Skin of body (tissue), 2 donors: ENCODE results near the gene FOXD4L4. TPM values are rescaled to one million over a fixed set of nuclear protein-coding genes. Genes with fewer than 3 reads are reported as not detected.
"Not testable (repeated sequence)": the region's sequence is repeated elsewhere in the genome, so short reads cannot be mapped to it uniquely, and the experiment has no call there.

Experiments used
- DNase-seq: peaks from one replicate; lab custom pipeline; 2025; lab: John Stamatoyannopoulos, UW
- total RNA-seq: library from RNA; depleted of rRNA; stranded (reverse); fragments of >200 nt; gene quantifications from one replicate; pipeline ENCODE4 v1.2.3, GENCODE V29; 2014

FOXD4L4 gene
- total RNA-seq, result 0.20 TPM

DNA sequence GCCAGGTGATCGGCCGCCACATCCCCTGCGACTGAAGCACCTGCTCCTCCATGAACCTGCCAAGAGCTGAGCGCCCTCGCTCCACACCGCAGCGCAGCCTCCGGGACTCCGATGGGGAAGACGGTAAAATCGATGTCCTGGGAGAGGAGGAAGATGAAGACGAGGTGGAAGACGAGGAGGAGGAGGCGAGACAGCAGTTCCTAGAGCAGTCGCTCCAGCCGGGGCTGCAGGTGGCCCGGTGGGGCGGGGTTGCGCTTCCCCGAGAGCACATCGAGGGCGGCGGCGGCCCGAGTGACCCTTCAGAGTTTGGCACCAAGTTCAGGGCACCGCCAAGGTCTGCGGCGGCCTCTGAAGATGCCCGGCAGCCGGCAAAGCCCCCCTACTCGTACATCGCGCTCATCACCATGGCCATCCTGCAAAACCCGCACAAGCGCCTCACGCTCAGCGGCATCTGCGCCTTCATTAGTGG lies at the start of gene FOXD4L4:
FOXD4L4 (plus strand) TSS at position 51 of the 469 bp plus-strand sequence; CDS start at position 51, 0 bp downstream.
- DNase-seq, result not testable (repeated sequence)

DNA sequence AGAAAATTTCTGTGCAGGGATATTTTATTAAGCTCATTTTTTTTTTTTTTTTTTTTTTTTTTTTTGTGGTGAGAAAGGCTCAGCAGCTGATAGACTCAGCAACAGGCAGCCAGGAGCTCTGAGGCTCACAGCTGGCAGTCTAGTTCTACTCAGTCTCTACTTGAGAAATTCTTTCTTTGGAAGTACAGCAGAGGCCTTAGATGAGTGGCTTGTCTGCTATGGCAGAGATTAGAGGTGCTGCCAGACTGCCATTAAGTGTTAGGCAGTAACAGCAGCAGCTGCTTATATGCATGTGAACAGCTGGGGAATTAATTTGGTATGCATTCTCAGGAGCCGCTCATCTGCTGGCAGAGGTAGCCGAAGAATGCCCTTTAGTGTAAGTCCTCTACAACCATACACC lies 33.4 kb upstream of the FOXD4L4 start:
- not testable (repeated sequence) for DNase-seq

DNA sequence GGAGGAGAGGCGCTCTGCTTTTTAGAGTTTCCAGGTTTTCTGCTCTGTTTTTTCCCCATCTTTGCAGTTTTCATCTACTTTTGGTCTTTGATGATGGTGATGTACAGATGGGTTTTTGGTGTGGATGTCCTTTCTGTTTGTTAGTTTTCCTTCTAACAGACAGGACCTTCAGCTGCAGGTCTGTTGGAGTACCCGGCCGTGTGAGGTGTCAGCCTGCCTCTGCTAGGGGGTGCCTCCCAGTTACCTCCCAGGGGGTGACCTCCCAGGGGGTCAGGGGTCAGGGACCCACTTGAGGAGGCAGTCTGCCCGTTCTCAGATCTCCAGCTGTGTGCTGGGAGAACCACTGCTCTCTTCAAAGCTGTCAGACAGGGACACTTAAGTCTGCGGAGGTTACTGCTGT lies 22.5 kb upstream of the FOXD4L4 start:
- not testable (repeated sequence) for DNase-seq

DNA sequence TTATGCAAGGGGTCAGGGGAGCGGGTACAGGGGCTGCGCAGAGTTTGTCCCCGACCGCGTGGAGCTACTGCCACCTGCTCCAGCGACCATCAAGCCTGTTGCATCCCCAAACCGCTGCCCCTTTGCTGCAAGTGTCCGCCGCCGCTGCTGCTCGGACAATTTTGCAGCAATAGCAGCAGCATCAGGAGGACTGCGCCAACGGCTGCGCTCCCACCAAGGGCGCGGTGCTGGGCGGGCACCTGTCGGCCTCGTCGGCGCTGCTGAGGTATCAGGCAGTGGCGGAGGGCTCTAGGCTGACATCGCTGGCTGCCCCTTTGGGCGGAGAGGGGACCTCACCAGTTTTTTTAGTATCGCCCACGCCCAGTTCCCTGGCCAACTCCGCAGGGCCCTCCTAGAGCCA lies 1.2 kb downstream of the FOXD4L4 start:
- DNase-seq, result not testable (repeated sequence)

Other genes starting within 250 kb of the FOXD4L4 start
- 49.1 TPM for gene ZNG1E, start 61.2 kb upstream of the FOXD4L4 start, total RNA-seq